Measurements from ENCODE around the gene GJB1.

DNA sequence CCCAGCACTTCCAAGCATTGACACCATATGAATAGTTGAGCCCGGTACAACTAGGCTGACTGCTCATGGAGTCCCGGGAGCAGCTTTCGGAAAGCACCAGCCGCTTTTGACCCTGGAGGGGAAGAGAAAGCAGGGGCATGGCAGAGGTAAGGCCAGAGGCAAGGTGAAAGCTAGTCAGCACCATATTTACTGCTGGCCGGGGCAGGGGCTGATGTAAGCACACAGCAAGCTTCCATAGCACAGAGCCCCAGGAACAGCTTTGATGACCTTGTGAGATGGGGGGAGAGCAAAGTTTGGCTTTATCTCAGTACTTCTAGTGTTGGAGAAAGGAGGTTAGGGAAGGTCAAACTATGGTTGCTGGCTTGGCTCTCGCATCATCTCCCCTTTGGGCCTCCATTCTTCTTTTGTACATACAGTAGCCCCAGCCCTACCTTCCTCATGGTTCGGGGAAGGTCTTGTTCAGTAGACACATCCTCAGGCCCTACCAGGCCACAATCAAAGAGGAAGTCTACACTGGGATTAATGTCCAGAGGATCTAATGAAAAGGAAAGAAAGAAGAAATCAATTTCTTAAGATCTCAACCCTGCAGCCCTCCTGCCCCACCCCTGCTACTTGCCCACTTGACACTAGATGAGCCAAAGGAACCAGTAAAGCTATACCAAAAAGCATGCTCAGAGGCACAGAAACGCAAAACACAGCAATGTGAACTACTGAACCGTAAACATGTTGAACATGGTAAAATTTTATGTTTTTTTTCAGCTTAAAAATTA lies 21.5 kb downstream of the GJB1 start:
- TF ChIP-seq ZFX (IDR thresholded peaks at IDR 0.05), result no peak
- TF ChIP-seq CTCF (conservative IDR thresholded peaks at IDR 0.05), result no peak

Measured in C4-2B (cell line).